IPS-15b (cell line): ENCODE measurements around the gene MSH6.

ENCODE experiments used
- H3K27me3 ChIP-seq: one replicate; pipeline ENCODE4 v1.6.1; 2013; ENCODE audit warnings: low read length; ENCODE audit not compliant: control insufficient read depth, insufficient read depth
- H3K36me3 ChIP-seq: one replicate; pipeline ENCODE4 v1.6.1; 2013; ENCODE audit warnings: low read length; ENCODE audit not compliant: control insufficient read depth, insufficient read depth
- H3K4me1 ChIP-seq: one replicate; pipeline ENCODE4 v1.6.1; 2013; ENCODE audit warnings: mild to moderate bottlenecking, low read length; ENCODE audit not compliant: control insufficient read depth, insufficient read depth
- H3K4me3 ChIP-seq: one replicate; pipeline ENCODE4 v1.5.1; 2013; ENCODE audit warnings: low read depth, low read length
- H3K9ac ChIP-seq: one replicate; pipeline ENCODE4 v1.6.1; 2013; ENCODE audit warnings: low read depth, mild to moderate bottlenecking, low read length
- H3K9me3 ChIP-seq: one replicate; pipeline ENCODE4 v1.6.1; 2013; ENCODE audit warnings: mild to moderate bottlenecking, low read length; ENCODE audit not compliant: control insufficient read depth, insufficient read depth

The MSH6 gene

DNA sequence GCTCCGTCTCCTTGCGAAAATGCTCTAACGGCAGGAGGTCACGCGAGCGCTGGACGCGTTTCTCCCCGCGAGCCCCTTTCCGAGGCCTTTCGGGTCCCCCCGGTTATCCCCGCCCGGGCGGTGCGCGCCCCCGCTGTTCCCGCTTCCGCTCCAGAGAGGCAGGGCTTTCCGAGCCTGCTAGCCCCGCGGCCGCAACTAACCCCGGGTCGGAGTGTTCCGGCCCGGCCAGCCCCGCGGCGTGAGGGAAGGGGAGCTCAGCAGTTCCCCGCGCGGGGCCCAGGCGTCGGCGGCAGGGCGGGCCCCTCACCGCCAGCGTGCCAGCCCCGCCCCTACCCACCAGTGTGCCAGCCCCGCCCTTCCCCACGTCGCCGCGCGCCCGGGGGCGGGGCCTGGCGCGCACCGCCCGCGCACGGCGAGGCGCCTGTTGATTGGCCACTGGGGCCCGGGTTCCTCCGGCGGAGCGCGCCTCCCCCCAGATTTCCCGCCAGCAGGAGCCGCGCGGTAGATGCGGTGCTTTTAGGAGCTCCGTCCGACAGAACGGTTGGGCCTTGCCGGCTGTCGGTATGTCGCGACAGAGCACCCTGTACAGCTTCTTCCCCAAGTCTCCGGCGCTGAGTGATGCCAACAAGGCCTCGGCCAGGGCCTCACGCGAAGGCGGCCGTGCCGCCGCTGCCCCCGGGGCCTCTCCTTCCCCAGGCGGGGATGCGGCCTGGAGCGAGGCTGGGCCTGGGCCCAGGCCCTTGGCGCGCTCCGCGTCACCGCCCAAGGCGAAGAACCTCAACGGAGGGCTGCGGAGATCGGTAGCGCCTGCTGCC is at the start of gene MSH6:
Gene MSH6, plus strand, starts transcription at position 475 of the 815 bp plus-strand sequence. Its CDS starts 89 bp downstream, at position 564.
- Histone ChIP-seq H3K9ac (peak within 1 kb of the TSS; percentile 98), H3K27me3 (no peaks in the 10 kb centered on the region), H3K4me1 (peaks cover 3% of the 10 kb centered on the region), H3K4me3 (peak within 1 kb of the TSS; percentile 95), H3K9me3 (no peaks in the 10 kb centered on the region), H3K36me3 (no peaks in the 10 kb centered on the region)

GRCh38 chr2:47735136-47735869 is 47.6 kb upstream of the MSH6 start:
- no peaks in the 10 kb centered on the region for H3K36me3 ChIP-seq
- H3K9ac ChIP-seq, result no peak overlapping the region
- H3K4me3 ChIP-seq, result no peak overlapping the region
- no peaks in the 10 kb centered on the region for H3K9me3 ChIP-seq
- no peaks in the 10 kb centered on the region for H3K4me1 ChIP-seq
- H3K27me3 ChIP-seq, result no peaks in the 10 kb centered on the region

DNA sequence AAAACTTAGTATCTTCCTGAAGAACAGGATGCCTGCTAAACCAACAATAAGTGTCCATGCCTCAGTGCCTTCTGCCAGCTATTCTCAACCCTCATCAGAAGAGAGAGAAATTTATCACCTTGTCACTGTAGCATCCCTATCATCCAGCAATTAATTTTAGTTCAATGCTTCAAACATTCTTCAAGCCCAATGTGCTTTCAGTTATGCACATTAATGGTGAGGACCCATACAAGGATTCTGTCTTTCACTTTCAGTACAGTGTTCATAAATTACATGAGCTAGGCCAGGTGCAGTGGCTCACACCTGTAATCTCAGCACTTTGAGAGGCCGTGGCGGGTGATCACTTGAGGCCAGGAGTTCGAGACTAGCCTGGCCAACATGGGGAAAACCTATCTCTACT is 47.0 kb upstream of the MSH6 start:
- no peaks in the 10 kb centered on the region for H3K36me3 ChIP-seq
- no peaks in the 10 kb centered on the region for H3K9me3 ChIP-seq
- no peak overlapping the region for H3K4me3 ChIP-seq
- no peaks in the 10 kb centered on the region for H3K27me3 ChIP-seq
- no peaks in the 10 kb centered on the region for H3K4me1 ChIP-seq
- no peak overlapping the region for H3K9ac ChIP-seq

GRCh38 chr2:47737191-47737975 is 45.6 kb upstream of the MSH6 start:
- Histone ChIP-seq H3K36me3 (no peaks in the 10 kb centered on the region), H3K4me1 (peaks cover 5% of the 10 kb centered on the region), H3K9me3 (no peaks in the 10 kb centered on the region), H3K4me3 (no peak overlapping the region), H3K27me3 (no peaks in the 10 kb centered on the region), H3K9ac (no peak overlapping the region)

DNA sequence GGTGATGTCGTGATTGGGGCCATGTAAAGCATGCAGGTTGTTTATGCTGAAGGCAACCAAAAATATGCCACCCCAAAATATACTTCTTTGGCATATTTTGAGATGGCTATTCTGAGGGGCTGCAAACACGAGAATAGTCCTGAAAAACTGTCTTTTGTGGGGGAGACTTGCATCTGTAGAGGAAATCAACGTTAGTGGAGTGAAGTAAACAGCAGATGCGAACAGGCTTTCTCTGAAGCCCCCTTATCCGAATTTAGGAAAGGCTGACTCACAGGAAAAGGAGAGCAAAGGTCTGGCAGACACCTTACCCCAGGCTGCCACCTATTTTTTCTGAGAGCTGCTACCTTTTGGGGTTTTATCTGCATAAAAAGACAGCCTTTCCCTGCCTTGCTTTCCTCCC is 44.6 kb upstream of the MSH6 start:
- Histone ChIP-seq H3K9me3 (no peaks in the 10 kb centered on the region), H3K9ac (no peak overlapping the region), H3K4me1 (peaks cover 5% of the 10 kb centered on the region), H3K4me3 (no peak overlapping the region), H3K27me3 (no peaks in the 10 kb centered on the region), H3K36me3 (no peaks in the 10 kb centered on the region)

GRCh38 chr2:47741101-47741500 is 41.8 kb upstream of the MSH6 start:
- Histone ChIP-seq H3K9ac (no peak overlapping the region), H3K4me1 (peaks cover 5% of the 10 kb centered on the region)

GRCh38 chr2:47741637-47742036 is 41.3 kb upstream of the MSH6 start:
- H3K36me3 ChIP-seq, result no peaks in the 10 kb centered on the region
- no peak overlapping the region for H3K9ac ChIP-seq
- H3K9me3 ChIP-seq, result no peaks in the 10 kb centered on the region
- no peaks in the 10 kb centered on the region for H3K27me3 ChIP-seq
- H3K4me3 ChIP-seq, result no peak overlapping the region
- H3K4me1 ChIP-seq, result peaks cover 5% of the 10 kb centered on the region

More at GRCh38 chr2:47741101-47741500, 41.8 kb upstream of the MSH6 start:
- Histone ChIP-seq H3K4me3 (no peak overlapping the region), H3K27me3 (no peaks in the 10 kb centered on the region), H3K9me3 (no peaks in the 10 kb centered on the region), H3K36me3 (no peaks in the 10 kb centered on the region)

- H3K4me3 ChIP-seq, result no peak overlapping the region
- no peak overlapping the region for H3K9ac ChIP-seq
- no peaks in the 10 kb centered on the region for H3K36me3 ChIP-seq
- H3K9me3 ChIP-seq, result peaks cover 11% of the 10 kb centered on the region
- H3K4me1 ChIP-seq, result peaks cover 5% of the 10 kb centered on the region
- no peaks in the 10 kb centered on the region for H3K27me3 ChIP-seq
These were observed 38.9 kb upstream of the MSH6 start for GRCh38 chr2:47744074-47744473.

DNA sequence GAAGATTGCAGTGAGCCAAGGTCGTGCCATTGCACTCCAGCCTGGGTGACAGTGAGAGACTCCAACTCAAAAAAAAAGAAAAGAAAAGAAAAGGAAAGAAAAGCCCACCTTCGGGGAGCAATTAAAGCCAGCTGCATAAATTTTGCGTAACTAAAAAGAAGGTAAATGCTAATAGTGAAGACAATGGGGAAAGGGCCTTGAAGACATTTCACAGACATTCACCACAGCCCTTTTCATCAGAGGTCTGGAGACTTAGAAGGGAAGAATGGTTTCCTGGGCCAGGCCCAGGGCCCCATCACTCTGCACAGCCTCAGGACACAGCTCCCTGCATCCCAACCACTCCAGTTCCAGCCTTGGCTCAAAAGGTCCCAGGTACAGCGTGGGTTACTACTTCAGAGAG is 35.1 kb upstream of the MSH6 start:
- H3K4me1 ChIP-seq, result no peaks in the 10 kb centered on the region
- peaks cover 12% of the 10 kb centered on the region for H3K9me3 ChIP-seq
- no peaks in the 10 kb centered on the region for H3K36me3 ChIP-seq
- H3K27me3 ChIP-seq, result no peaks in the 10 kb centered on the region
- no peak overlapping the region for H3K9ac ChIP-seq
- H3K4me3 ChIP-seq, result no peak overlapping the region

DNA sequence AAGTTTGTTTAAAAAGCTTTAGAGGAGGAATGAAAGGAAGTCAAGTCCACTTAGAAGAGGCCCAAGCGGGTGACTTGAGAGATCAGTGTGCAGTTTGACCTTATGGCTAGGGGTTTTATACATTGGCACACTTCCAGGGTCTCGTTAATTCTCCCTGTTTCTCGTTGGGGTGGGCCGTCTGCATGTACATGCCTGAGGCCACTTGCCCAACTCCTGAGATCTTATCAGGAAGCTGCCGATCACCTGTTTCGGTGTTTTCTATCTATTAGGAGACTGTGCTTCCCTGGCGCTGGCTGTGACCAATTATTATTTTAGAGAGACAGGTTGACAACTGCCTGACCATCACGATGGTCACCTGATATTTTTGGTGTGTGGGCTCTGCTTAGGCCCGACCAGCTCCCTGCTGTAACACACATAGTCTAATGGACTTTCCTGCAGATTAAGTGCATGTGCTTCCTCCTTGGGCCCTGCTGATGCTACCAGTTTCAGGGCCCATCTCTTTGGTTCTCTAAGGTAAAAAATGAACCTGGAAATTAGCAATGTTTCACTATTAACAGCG is 31.0 kb upstream of the MSH6 start:
- H3K4me3 ChIP-seq, result no peak overlapping the region
- no peak overlapping the region for H3K9ac ChIP-seq
- H3K36me3 ChIP-seq, result no peaks in the 10 kb centered on the region
- H3K27me3 ChIP-seq, result no peaks in the 10 kb centered on the region
- peaks cover 4% of the 10 kb centered on the region for H3K4me1 ChIP-seq
- H3K9me3 ChIP-seq, result peaks cover 10% of the 10 kb centered on the region

GRCh38 chr2:47767497-47767844 is 15.5 kb upstream of the MSH6 start:
- no peaks in the 10 kb centered on the region for H3K9me3 ChIP-seq
- H3K36me3 ChIP-seq, result no peaks in the 10 kb centered on the region
- no peak overlapping the region for H3K4me3 ChIP-seq
- no peaks in the 10 kb centered on the region for H3K4me1 ChIP-seq
- no peak overlapping the region for H3K9ac ChIP-seq
- H3K27me3 ChIP-seq, result no peaks in the 10 kb centered on the region
